ENCODE measurements around the gene PLD4. TPM values are rescaled to one million over a fixed set of nuclear protein-coding genes. Genes with fewer than 3 reads are reported as not detected.
"Not testable (repeated sequence)": the region's sequence is repeated elsewhere in the genome, so short reads cannot be mapped to it uniquely, and the experiment has no call there.

Gene PLD4
- polyA plus RNA-seq, 1 experiment: 0.01 TPM

DNA sequence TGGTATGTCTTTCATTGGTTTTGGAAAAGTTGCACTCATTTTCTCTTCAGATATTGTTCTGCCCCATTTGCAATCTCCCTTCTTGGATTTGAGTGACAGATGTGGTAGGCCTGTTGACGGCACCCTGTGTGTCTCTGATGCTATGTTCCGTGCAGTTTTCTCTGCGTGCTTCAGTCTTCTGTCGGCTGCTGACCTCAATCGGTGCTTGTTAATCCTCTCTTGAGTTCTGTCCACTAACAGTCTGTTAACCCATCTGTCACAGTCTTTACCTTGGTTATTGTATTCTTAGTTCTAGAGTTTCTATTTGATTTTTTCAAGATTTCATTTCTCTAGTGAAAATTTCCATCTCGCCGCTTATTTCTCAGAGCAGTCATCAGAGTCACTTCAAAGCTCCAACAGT is 20.7 kb upstream of the PLD4 start:
- POLR2A ChIA-PET: no interaction called here
- Histone ChIP-seq H3K9me3 (ENCODE audit: control insufficient read depth, insufficient read depth, low read length) (peaks cover 4% of the 10 kb centered on the region; the same call in 1 of the 2 replicates), H3K27ac (ENCODE audit: low read depth, low read length) (no peak overlapping the region), H3K27me3 (ENCODE audit: control insufficient read depth, insufficient read depth, low read length) (peaks cover 30% of the 10 kb centered on the region), H3K4me3 (ENCODE audit: low read depth, low read length) (no peak overlapping the region)
- DNase-seq (ENCODE audit: low read depth, low spot score): no peak
- CTCF ChIA-PET: interaction anchor here (0.6 to 1.0 kb wide), 2 partner anchors 8 to 37 kb away, joined by 4 to 9 read pairs; no protein-coding TSS in a partner anchor
- TF ChIP-seq, protein P1, sequence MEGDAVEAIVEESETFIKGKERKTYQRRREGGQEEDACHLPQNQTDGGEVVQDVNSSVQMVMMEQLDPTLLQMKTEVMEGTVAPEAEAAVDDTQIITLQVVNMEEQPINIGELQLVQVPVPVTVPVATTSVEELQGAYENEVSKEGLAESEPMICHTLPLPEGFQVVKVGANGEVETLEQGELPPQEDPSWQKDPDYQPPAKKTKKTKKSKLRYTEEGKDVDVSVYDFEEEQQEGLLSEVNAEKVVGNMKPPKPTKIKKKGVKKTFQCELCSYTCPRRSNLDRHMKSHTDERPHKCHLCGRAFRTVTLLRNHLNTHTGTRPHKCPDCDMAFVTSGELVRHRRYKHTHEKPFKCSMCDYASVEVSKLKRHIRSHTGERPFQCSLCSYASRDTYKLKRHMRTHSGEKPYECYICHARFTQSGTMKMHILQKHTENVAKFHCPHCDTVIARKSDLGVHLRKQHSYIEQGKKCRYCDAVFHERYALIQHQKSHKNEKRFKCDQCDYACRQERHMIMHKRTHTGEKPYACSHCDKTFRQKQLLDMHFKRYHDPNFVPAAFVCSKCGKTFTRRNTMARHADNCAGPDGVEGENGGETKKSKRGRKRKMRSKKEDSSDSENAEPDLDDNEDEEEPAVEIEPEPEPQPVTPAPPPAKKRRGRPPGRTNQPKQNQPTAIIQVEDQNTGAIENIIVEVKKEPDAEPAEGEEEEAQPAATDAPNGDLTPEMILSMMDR (IDR thresholded peaks at IDR 0.05; ENCODE audit: low read depth, low read length): no peak

DNA sequence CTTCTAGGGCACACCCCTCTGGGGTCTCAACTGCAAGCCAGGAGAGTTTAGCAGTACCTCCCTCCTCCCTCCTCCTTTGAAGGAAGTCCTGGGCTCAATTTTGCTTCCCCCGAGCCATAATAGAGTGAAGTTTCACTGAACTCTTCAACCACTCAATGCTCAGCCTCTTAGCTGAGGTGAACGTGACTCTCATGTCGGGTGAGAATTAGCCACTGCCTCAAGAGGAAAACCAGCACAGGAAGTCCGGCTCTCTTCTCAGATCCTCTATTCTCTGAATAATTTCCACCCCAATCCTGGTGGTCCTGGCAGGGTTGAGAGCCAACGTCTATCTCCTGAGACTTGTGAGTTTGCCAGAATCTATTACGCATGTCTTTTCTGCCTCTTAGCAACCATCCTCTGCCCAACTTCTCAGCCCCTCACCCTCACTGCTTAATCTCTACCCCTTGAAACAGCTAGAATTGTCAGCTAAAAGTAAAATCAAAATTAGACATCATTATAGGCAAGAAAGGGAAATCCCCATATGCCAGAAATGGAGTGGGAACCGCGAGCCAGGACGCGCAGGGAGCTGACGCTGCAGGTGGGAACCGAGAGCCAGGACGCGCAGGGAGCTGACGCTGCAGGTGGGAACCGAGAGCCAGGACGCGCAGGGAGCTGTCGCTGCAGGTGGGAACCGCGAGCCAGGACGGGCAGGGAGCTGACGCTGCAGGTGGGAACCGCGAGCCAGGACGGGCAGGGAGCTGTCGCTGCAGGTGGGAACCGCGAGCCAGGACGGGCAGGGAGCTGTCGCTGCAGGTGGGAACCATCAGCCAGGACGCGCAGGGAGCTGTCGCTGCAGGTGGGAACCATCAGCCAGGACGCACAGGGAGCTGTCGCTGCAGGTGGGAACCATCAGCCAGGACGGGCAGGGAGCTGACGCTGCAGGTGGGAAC is 19.8 kb upstream of the PLD4 start:
- DNase-seq (ENCODE audit: low read depth, low spot score); H3K9me3 ChIP-seq (ENCODE audit: control insufficient read depth, insufficient read depth, low read length); H3K27ac ChIP-seq (ENCODE audit: low read depth, low read length); H3K4me3 ChIP-seq (ENCODE audit: low read depth, low read length); POLR2A ChIA-PET: not testable (repeated sequence)
- CTCF ChIA-PET: interaction anchor here (0.6 to 1.0 kb wide), 2 partner anchors 9 to 36 kb away, joined by 4 to 9 read pairs; no protein-coding TSS in a partner anchor
- peaks cover 31% of the 10 kb centered on the region for H3K27me3 ChIP-seq (ENCODE audit: control insufficient read depth, insufficient read depth, low read length)

DNA sequence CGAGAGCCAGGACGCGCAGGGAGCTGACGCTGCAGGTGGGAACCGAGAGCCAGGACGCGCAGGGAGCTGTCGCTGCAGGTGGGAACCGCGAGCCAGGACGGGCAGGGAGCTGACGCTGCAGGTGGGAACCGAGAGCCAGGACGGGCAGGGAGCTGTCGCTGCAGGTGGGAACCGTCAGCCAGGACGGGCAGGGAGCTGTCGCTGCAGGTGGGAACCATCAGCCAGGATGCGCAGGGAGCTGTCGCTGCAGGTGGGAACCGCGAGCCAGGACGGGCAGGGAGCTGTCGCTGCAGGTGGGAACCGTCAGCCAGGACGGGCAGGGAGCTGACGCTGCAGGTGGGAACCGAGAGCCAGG is 19.1 kb upstream of the PLD4 start:
- POLR2A ChIA-PET; CTCF ChIA-PET; DNase-seq (ENCODE audit: low read depth, low spot score); H3K27ac ChIP-seq (ENCODE audit: low read depth, low read length); H3K4me3 ChIP-seq (ENCODE audit: low read depth, low read length); H3K9me3 ChIP-seq (ENCODE audit: control insufficient read depth, insufficient read depth, low read length): not testable (repeated sequence)
- H3K27me3 ChIP-seq (ENCODE audit: control insufficient read depth, insufficient read depth, low read length): peaks cover 33% of the 10 kb centered on the region

DNA sequence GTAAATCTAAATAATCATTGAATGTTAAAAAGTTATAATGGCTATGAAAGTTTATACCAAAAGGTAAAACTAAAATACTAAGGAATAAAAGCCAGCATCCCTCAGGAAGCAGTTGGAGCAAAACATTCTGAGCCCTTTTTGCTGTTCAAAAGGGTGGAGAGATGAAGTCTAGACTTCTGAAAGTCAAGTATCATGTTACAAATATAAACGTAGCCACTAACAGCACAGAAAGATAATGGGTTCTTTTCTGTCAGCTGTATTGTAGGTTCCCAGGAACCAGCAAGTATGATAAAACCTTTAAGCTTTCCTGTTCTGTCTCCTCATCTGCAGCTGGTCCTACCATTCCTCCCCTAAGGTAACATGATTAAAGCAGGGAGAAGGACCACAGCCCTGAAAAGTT is 16.4 kb upstream of the PLD4 start:
- no peak for DNase-seq (ENCODE audit: low read depth, low spot score)
- H3K4me3 ChIP-seq (ENCODE audit: low read depth, low read length): no peak overlapping the region
- ChIA-PET POLR2A (interaction anchor here (0.6 kb wide), 1 partner anchor 454 kb away, joined by 4 read pairs; no protein-coding TSS in a partner anchor), CTCF (interaction anchor here (1.5 to 2.5 kb wide), 2 partner anchors 12 to 137 kb away, joined by 4 to 12 read pairs; no protein-coding TSS in a partner anchor)
- TF ChIP-seq, protein P1 (IDR thresholded peaks at IDR 0.05; ENCODE audit: low read depth, low read length): no peak
- H3K27ac ChIP-seq (ENCODE audit: low read depth, low read length): no peak overlapping the region
- peaks cover 29% of the 10 kb centered on the region for H3K27me3 ChIP-seq (ENCODE audit: control insufficient read depth, insufficient read depth, low read length)
- peaks cover 11% of the 10 kb centered on the region for H3K9me3 ChIP-seq (ENCODE audit: control insufficient read depth, insufficient read depth, low read length)

DNA sequence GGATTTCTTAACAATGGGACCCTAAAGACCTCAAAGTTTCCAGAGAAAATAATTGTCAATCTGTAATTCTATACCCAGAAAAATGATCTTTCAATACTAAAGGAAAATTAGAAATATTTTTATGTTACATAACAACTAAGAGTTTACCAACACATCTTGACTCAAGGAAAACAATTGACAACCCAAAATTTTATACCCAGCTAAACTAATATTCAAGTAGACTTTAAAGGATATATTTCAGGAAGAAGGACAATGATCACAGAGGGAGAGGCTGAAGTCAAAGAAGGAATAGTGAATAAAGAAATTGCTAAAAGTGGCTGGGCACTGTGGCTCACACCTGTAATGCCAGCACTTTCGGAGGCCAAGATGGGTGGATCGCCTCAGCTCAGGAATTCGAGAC is 12.6 kb upstream of the PLD4 start:
- no peak for DNase-seq (ENCODE audit: low read depth, low spot score)
- Histone ChIP-seq H3K27me3 (ENCODE audit: control insufficient read depth, insufficient read depth, low read length) (peaks cover 30% of the 10 kb centered on the region), H3K27ac (ENCODE audit: low read depth, low read length) (no peak overlapping the region), H3K9me3 (ENCODE audit: control insufficient read depth, insufficient read depth, low read length) (peaks cover 7% of the 10 kb centered on the region), H3K4me3 (ENCODE audit: low read depth, low read length) (no peak overlapping the region)
- POLR2A ChIA-PET: no interaction called here
- CTCF ChIA-PET: no interaction called here
- TF ChIP-seq, protein P1 (IDR thresholded peaks at IDR 0.05; ENCODE audit: low read depth, low read length): no peak

DNA sequence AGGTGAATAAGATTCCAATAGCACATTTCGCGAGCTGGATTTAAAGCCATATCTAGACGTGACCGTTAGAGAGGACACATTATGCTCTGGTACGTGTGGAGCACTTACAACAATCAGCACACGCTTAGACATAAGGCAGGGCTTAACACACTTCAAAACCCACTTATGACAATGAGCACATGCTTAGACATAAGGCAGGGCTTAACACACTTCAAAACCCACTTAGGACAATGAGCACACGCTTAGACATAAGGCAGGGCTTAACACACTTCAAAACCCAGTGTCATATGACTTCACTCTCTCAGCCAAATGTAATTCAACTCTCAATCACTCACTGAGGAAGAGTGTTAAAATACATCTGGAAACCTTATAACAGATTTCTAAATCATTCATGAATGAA is 11.2 kb upstream of the PLD4 start:
- CTCF ChIA-PET: interaction anchor here (1.3 kb wide), 1 partner anchor 17 kb away, joined by 5 read pairs; no protein-coding TSS in a partner anchor
- Histone ChIP-seq H3K27me3 (ENCODE audit: control insufficient read depth, insufficient read depth, low read length) (peaks cover 26% of the 10 kb centered on the region), H3K9me3 (ENCODE audit: control insufficient read depth, insufficient read depth, low read length) (peaks cover 6% of the 10 kb centered on the region), H3K4me3 (ENCODE audit: low read depth, low read length) (no peak overlapping the region), H3K27ac (ENCODE audit: low read depth, low read length) (no peak overlapping the region)
- no peak for DNase-seq (ENCODE audit: low read depth, low spot score)
- TF ChIP-seq, protein P1 (IDR thresholded peaks at IDR 0.05; ENCODE audit: low read depth, low read length): no peak
- POLR2A ChIA-PET: no interaction called here
